Measurements from ENCODE around the gene CTSO.

CTSO gene

DNA sequence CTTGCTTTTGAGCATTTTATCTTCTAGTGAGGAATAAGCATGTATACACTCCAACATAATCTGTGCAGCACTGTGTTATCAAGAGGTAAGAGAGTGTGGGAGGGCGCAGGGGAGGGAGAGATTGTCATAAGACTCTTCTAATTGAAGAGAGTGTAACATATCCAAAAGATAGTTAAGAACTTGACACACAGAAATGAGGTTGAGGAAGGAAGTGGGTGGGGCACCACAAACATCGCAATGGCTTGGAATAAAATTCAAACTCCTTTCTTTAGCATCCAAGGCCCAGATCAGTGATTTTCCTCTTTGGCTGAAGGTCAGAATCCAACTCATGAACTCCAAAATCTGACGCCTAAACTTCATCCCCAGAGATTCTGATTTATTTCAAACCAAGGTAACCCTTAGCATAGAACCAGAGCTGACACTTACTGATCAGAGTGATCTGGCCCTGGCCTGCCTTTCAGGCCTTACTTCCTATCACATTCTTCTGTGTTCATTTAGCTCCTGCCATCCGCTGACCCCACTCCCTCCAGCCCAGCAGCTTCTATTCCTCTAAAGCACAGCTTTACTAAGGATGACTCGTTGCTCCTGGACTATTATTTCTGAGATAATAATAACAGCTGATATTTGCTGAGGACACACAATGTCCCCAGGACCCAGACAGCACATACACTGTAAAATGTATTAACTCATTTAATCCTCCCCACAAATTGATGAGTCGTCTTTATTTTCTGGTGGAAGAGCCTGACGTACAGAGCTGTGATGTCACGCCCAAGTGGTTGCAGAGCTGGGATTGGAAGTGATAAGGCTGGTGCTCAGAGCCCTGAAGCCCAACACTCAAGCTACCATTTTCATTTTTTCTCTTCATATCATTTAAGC, 10.6 kb upstream of the CTSO start:
- TF ChIP-seq RAD21 (IDR thresholded peaks at IDR 0.05; ENCODE audit: low read depth) (no peak), NFIC (IDR thresholded peaks at IDR 0.05) (no peak), EP300 (IDR thresholded peaks at IDR 0.05; ENCODE audit: borderline replicate concordance) (no peak), EGR1 (IDR thresholded peaks at IDR 0.05) (no peak), CEBPB (IDR thresholded peaks at IDR 0.05) (no peak), TEAD4 (IDR thresholded peaks at IDR 0.05) (no peak), MAX (IDR thresholded peaks at IDR 0.05) (no peak), TCF12 (IDR thresholded peaks at IDR 0.05; ENCODE audit: low read depth) (no peak)
- TF ChIP-seq, protein P1, sequence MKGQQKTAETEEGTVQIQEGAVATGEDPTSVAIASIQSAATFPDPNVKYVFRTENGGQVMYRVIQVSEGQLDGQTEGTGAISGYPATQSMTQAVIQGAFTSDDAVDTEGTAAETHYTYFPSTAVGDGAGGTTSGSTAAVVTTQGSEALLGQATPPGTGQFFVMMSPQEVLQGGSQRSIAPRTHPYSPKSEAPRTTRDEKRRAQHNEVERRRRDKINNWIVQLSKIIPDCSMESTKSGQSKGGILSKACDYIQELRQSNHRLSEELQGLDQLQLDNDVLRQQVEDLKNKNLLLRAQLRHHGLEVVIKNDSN (IDR thresholded peaks at IDR 0.05), result no peak

GRCh38 chr4:155962767-155963166, 9.1 kb upstream of the CTSO start:
- TF ChIP-seq TAF1 (IDR thresholded peaks at IDR 0.05; ENCODE audit: low read depth) (no peak), CREB1 (IDR thresholded peaks at IDR 0.05; ENCODE audit: low read depth) (no peak), FOXM1 (IDR thresholded peaks at IDR 0.05; ENCODE audit: borderline replicate concordance, low read depth) (no peak), YY1 (IDR thresholded peaks at IDR 0.05; ENCODE audit: low read depth) (no peak), TCF12 (IDR thresholded peaks at IDR 0.05; ENCODE audit: low read depth) (no peak), CEBPB (IDR thresholded peaks at IDR 0.05) (no peak), MAX (IDR thresholded peaks at IDR 0.05) (no peak), RAD21 (IDR thresholded peaks at IDR 0.05; ENCODE audit: low read depth) (no peak), NFIC (IDR thresholded peaks at IDR 0.05) (no peak), REST (IDR thresholded peaks at IDR 0.05; ENCODE audit: low read depth) (no peak), EP300 (IDR thresholded peaks at IDR 0.05; ENCODE audit: borderline replicate concordance) (no peak), ZBTB7A (IDR thresholded peaks at IDR 0.05; ENCODE audit: low read depth) (no peak), EGR1 (IDR thresholded peaks at IDR 0.05) (no peak), TEAD4 (IDR thresholded peaks at IDR 0.05) (no peak)
- TF ChIP-seq, protein P1 (IDR thresholded peaks at IDR 0.05), result no peak

GRCh38 chr4:155961575-155961974, 7.9 kb upstream of the CTSO start:
- TF ChIP-seq YY1 (IDR thresholded peaks at IDR 0.05; ENCODE audit: low read depth), result no peak
- TF ChIP-seq RAD21 (IDR thresholded peaks at IDR 0.05; ENCODE audit: low read depth), result no peak
- no peak for TF ChIP-seq CREB1 (IDR thresholded peaks at IDR 0.05; ENCODE audit: low read depth)
- no peak for TF ChIP-seq EGR1 (IDR thresholded peaks at IDR 0.05)
- no peak for TF ChIP-seq TCF12 (IDR thresholded peaks at IDR 0.05; ENCODE audit: low read depth)
- no peak for TF ChIP-seq EP300 (IDR thresholded peaks at IDR 0.05; ENCODE audit: borderline replicate concordance)
- no peak for TF ChIP-seq CEBPB (IDR thresholded peaks at IDR 0.05)
- TF ChIP-seq FOXM1 (IDR thresholded peaks at IDR 0.05; ENCODE audit: borderline replicate concordance, low read depth), result no peak
- no peak for TF ChIP-seq REST (IDR thresholded peaks at IDR 0.05; ENCODE audit: low read depth)
- no peak for TF ChIP-seq TEAD4 (IDR thresholded peaks at IDR 0.05)

DNA sequence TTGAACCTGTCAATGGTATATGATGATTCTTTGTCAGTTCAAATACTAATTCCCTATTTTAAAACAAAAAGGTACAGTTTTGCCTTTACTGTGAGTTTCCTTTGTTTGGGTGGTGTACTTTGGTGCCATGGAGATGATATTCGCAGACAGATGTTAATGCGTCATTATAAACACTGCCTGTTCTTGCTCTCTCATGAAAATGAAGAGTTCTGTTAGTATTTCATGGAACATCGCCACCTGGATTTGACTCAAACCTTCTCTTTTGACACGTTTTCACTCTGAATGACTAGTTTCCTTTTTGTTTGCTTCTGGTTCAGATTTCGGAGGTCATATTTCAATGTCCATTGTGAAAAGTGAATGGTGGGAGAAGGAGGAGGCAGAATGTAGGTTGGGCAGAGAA, 6.9 kb upstream of the CTSO start:
- no peak for TF ChIP-seq REST (IDR thresholded peaks at IDR 0.05; ENCODE audit: low read depth)
- TF ChIP-seq CEBPB (IDR thresholded peaks at IDR 0.05), result no peak
- TF ChIP-seq EP300 (IDR thresholded peaks at IDR 0.05; ENCODE audit: borderline replicate concordance), result no peak
- no peak for TF ChIP-seq CREB1 (IDR thresholded peaks at IDR 0.05; ENCODE audit: low read depth)
- TF ChIP-seq FOXM1 (IDR thresholded peaks at IDR 0.05; ENCODE audit: borderline replicate concordance, low read depth), result no peak
- no peak for TF ChIP-seq RAD21 (IDR thresholded peaks at IDR 0.05; ENCODE audit: low read depth)
- TF ChIP-seq YY1 (IDR thresholded peaks at IDR 0.05; ENCODE audit: low read depth), result no peak
- TF ChIP-seq ZBTB7A (IDR thresholded peaks at IDR 0.05; ENCODE audit: low read depth), result no peak
- TF ChIP-seq, protein P1 (IDR thresholded peaks at IDR 0.05), result no peak
- no peak for TF ChIP-seq MAX (IDR thresholded peaks at IDR 0.05)
- TF ChIP-seq TEAD4 (IDR thresholded peaks at IDR 0.05), result no peak
- TF ChIP-seq EGR1 (IDR thresholded peaks at IDR 0.05), result no peak
- TF ChIP-seq NFIC (IDR thresholded peaks at IDR 0.05), result no peak
